ENCODE results near the gene AGO1.

GRCh38 chr1:35929730-35930592 lies 47.0 kb downstream of the AGO1 start:
- TF ChIP-seq MED1 (CRISPR knock-in tag; IDR thresholded peaks at IDR 0.05) (no peak), ZNF558 (CRISPR knock-in tag; IDR thresholded peaks at IDR 0.05; ENCODE audit: borderline replicate concordance) (no peak)
